Stimulated activated CD8-positive, alpha-beta memory T cell treated with anti-CD3 and anti-CD28 coated beads, Interleukin-7, amount 100 ng/mL, for 1 hour (primary cell): ENCODE measurements around the gene HOGA1.

Experiments used
- DNase-seq, 2 donors: peaks; one replicate each; pipeline ENCODE4 v3.0.0-alpha.2; 2020; ENCODE audit warnings: low read depth in 2 of 2

Gene HOGA1

GRCh38 chr10:97584060-97584797 is at the start of gene HOGA1:
TSS of gene HOGA1 (plus strand) at chr10:97584389. CDS start at chr10:97584704, 315 bp downstream.
- DNase-seq, result no peak

- no peak for DNase-seq
Measured at GRCh38 chr10:97534746-97535367, 49.3 kb upstream of the HOGA1 start.

- DNase-seq, result no peak
Measured at GRCh38 chr10:97537186-97537869, 46.9 kb upstream of the HOGA1 start.

- no peak for DNase-seq
Measured at GRCh38 chr10:97538411-97538810, 45.8 kb upstream of the HOGA1 start.

- no peak for DNase-seq
Measured at GRCh38 chr10:97538839-97539238, 45.4 kb upstream of the HOGA1 start.

GRCh38 chr10:97539523-97540200 is 44.5 kb upstream of the HOGA1 start:
- no peak for DNase-seq

GRCh38 chr10:97540669-97541500 is 43.3 kb upstream of the HOGA1 start:
- no peak for DNase-seq

- DNase-seq, result no peak
Measured at GRCh38 chr10:97542169-97543024, 41.8 kb upstream of the HOGA1 start.

- DNase-seq, result no peak
Measured at GRCh38 chr10:97543025-97543546, 41.1 kb upstream of the HOGA1 start.

GRCh38 chr10:97546456-97547270 is 37.5 kb upstream of the HOGA1 start:
- no peak for DNase-seq

- no peak for DNase-seq
Measured at GRCh38 chr10:97547271-97547600, 37.0 kb upstream of the HOGA1 start.

- no peak for DNase-seq
Measured at GRCh38 chr10:97547962-97548361, 36.2 kb upstream of the HOGA1 start.

- DNase-seq, result no peak
Measured at GRCh38 chr10:97548828-97549455, 35.2 kb upstream of the HOGA1 start.

- no peak for DNase-seq
Measured at GRCh38 chr10:97549587-97550322, 34.4 kb upstream of the HOGA1 start.

- DNase-seq, result no peak
Measured at GRCh38 chr10:97550336-97551149, 33.6 kb upstream of the HOGA1 start.

GRCh38 chr10:97551271-97551670 is 32.9 kb upstream of the HOGA1 start:
- no peak for DNase-seq

- DNase-seq, result peak; percentile 20 to 25
Measured at GRCh38 chr10:97553575-97554031, 30.6 kb upstream of the HOGA1 start.
